Fibroblast of lung (primary cell): ENCODE data around the gene ZBTB45. TPM values are rescaled to one million over a fixed set of nuclear protein-coding genes. Genes with fewer than 3 reads are reported as not detected.

Source experiments
- DNase-seq, 2 donors: peaks; one replicate each; pipeline versions ENCODE4 v3.0.0 to v3.0.0-alpha.2; 2010; ENCODE audit warnings: low read depth in 2 of 2
- H2AFZ ChIP-seq: 2 replicates; pipeline ENCODE4 v1.5.1; 2012; ENCODE audit warnings: low read length, control low read depth, inconsistent platforms
- H3K27ac ChIP-seq: 2 replicates; pipeline ENCODE4 v1.5.1; 2011; ENCODE audit warnings: low read length, control low read depth; ENCODE audit not compliant: insufficient read depth
- H3K27me3 ChIP-seq: 2 replicates; pipeline ENCODE4 v1.5.1; 2011; ENCODE audit warnings: mild to moderate bottlenecking, low read length; ENCODE audit not compliant: control insufficient read depth, insufficient read depth
- H3K36me3 ChIP-seq: 2 replicates; pipeline ENCODE4 v1.5.1; 2011; ENCODE audit warnings: low read length; ENCODE audit not compliant: control insufficient read depth, insufficient read depth
- H3K4me1 ChIP-seq: 2 replicates; pipeline ENCODE4 v1.5.1; 2011; ENCODE audit warnings: low read length; ENCODE audit not compliant: control insufficient read depth, insufficient read depth; ENCODE audit errors: extremely low read depth
- H3K4me2 ChIP-seq: 2 replicates; pipeline ENCODE4 v1.5.1; 2011; ENCODE audit warnings: low read length, control low read depth; ENCODE audit not compliant: insufficient read depth; ENCODE audit errors: extremely low read depth
- H3K4me3 ChIP-seq, 4 experiments: fragments of 200-600 bp in 1 of 4; sonication (generic) in 1 of 4; replicated peaks in 1 of 4; 2 replicates each; pipeline ENCODE4 v1.5.1; 2011 to 2016; ENCODE audit warnings: low read length in 4 of 4, low read depth in 3 of 4, mild to moderate bottlenecking in 3 of 4, control low read depth in 2 of 4, inconsistent platforms in 1 of 4, mixed read lengths in 1 of 4; ENCODE audit not compliant: insufficient read depth in 1 of 4; ENCODE audit errors: control extremely low read depth in 1 of 4
- H3K79me2 ChIP-seq: 2 replicates; pipeline ENCODE4 v1.5.1; 2012; ENCODE audit warnings: mild to moderate bottlenecking, low read length, inconsistent platforms; ENCODE audit not compliant: control insufficient read depth, insufficient read depth
- H3K9ac ChIP-seq: 2 replicates; pipeline ENCODE4 v1.5.1; 2011; ENCODE audit warnings: mild to moderate bottlenecking, low read length, control low read depth; ENCODE audit not compliant: insufficient read depth
- H3K9me3 ChIP-seq: 2 replicates; pipeline ENCODE4 v1.5.1; 2012; ENCODE audit warnings: low read depth, low read length; ENCODE audit not compliant: control insufficient read depth, insufficient read depth
- H4K20me1 ChIP-seq: 2 replicates; pipeline ENCODE4 v1.5.1; 2011; ENCODE audit warnings: low read length; ENCODE audit not compliant: control insufficient read depth, insufficient read depth; ENCODE audit errors: extremely low read depth
- EZH2 ChIP-seq: IDR thresholded peaks from 2 replicates; pipeline ENCODE4 v1.5.1; 2012; ENCODE audit warnings: low read length, control low read depth, mild to moderate bottlenecking; ENCODE audit errors: missing control alignments
- polyA plus RNA-seq, 2 donors: library from polyadenylated mRNA; depleted of rRNA in 1 of 2; stranded (reverse) in 1 of 2; unstranded in 1 of 2; fragments of >200 nt; gene quantifications; 2 replicates each; pipeline ENCODE4 v1.2.1, GENCODE V29; 2011 to 2012; ENCODE audit warnings: missing spikeins in 1 of 2
- total RNA-seq: library from RNA; depleted of rRNA; stranded (reverse); fragments of >200 nt; gene quantifications from 2 replicates; pipeline ENCODE4 v1.2.1, GENCODE V29; 2014
- TF ChIP-seq, protein P1 (sequence below), 2 donors: IDR thresholded peaks in 1 of 2; conservative IDR thresholded peaks in 1 of 2; 1 replicate in 1 of 2; 2 replicates in 1 of 2; pipeline ENCODE4 v1.5.1; 2011 to 2012; ENCODE audit warnings: low read length in 2 of 2, control low read depth in 1 of 2, inconsistent platforms in 1 of 2, low read depth in 1 of 2, mild to moderate bottlenecking in 1 of 2

ZBTB45 gene
- total and polyA plus RNA-seq, 2 donors (not counting 1 experiment from before 2014, with no cell fraction given) = 3.1 to 5.9 TPM

DNA sequence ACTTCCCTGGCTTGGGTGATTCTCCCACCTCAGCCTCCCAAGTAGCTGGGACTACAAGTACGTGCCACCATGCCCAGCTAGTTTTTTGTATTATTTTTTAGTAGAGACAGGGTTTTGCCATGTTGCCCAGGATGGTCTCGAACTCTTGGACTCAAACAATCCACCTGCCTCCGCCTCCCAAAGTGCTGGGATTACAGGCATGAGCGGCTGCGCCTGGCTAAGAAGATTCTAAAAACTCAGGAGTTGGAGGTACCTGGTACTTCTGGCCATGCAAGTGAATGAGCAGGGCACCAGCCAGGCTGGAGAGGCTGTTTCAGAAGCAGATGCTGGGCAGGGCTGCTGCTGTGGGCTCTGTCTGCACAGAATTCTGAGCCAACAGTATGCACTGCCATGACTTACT is 47.4 kb upstream of the ZBTB45 start:
- H3K9me3 ChIP-seq = no peaks in the 10 kb centered on the region
- H2AFZ ChIP-seq = no peak overlapping the region

DNA sequence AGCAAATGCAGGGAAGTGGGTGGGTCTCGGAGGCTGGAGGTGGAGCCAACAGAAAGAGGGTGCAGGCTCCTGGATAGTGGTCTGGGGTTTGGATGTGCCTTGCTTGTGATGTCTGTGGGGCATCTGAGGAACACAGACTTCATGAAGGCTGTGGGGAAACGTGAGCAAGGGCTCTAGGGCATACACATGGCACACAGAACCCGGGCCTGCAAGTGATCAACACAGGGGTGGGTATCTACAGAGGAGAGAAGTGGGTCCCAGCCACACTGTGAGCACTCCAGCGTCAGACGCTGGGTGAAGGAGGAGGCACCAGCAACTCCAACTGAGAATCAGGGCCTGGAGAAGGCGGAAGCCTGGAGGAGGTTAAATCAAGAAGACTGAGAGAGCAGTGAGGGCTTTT is 44.2 kb upstream of the ZBTB45 start:
- no peak overlapping the region for H3K9ac ChIP-seq
- H3K4me2 ChIP-seq = no peak overlapping the region
- H3K9me3 ChIP-seq = no peaks in the 10 kb centered on the region
- H3K79me2 ChIP-seq = no peaks in the 10 kb centered on the region
- no peaks in the 10 kb centered on the region for H4K20me1 ChIP-seq
- no peak overlapping the region for H2AFZ ChIP-seq
- H3K27ac ChIP-seq = no peak overlapping the region
- DNase-seq = no peak
- H3K4me3 ChIP-seq = no peak overlapping the region
- peaks cover 4% of the 10 kb centered on the region for H3K4me1 ChIP-seq
- H3K27me3 ChIP-seq = no peaks in the 10 kb centered on the region
- H3K36me3 ChIP-seq = no peaks in the 10 kb centered on the region
- TF ChIP-seq, protein P1, sequence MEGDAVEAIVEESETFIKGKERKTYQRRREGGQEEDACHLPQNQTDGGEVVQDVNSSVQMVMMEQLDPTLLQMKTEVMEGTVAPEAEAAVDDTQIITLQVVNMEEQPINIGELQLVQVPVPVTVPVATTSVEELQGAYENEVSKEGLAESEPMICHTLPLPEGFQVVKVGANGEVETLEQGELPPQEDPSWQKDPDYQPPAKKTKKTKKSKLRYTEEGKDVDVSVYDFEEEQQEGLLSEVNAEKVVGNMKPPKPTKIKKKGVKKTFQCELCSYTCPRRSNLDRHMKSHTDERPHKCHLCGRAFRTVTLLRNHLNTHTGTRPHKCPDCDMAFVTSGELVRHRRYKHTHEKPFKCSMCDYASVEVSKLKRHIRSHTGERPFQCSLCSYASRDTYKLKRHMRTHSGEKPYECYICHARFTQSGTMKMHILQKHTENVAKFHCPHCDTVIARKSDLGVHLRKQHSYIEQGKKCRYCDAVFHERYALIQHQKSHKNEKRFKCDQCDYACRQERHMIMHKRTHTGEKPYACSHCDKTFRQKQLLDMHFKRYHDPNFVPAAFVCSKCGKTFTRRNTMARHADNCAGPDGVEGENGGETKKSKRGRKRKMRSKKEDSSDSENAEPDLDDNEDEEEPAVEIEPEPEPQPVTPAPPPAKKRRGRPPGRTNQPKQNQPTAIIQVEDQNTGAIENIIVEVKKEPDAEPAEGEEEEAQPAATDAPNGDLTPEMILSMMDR (conservative IDR thresholded peaks at IDR 0.05 in 1 of 2, IDR thresholded peaks at IDR 0.05 in 1 of 2; ENCODE audit: low read depth in 1 of 2, low read length in 2 of 2) = no peak
- TF ChIP-seq EZH2 = no peak

More for the DNA sequence above, 47.4 kb upstream of the ZBTB45 start:
- Histone ChIP-seq H3K4me1 (peaks cover 2% of the 10 kb centered on the region), H3K36me3 (peaks cover 14% of the 10 kb centered on the region), H3K4me2 (no peak overlapping the region), H3K27me3 (no peaks in the 10 kb centered on the region), H3K9ac (no peak overlapping the region), H4K20me1 (no peaks in the 10 kb centered on the region), H3K79me2 (peaks cover 2% of the 10 kb centered on the region), H3K4me3 (no peak overlapping the region), H3K27ac (no peak overlapping the region)
- DNase-seq = no peak
- TF ChIP-seq, protein P1 (conservative IDR thresholded peaks at IDR 0.05 in 1 of 2, IDR thresholded peaks at IDR 0.05 in 1 of 2; ENCODE audit: low read depth in 1 of 2, low read length in 2 of 2) = no peak
- TF ChIP-seq EZH2 = no peak

DNA sequence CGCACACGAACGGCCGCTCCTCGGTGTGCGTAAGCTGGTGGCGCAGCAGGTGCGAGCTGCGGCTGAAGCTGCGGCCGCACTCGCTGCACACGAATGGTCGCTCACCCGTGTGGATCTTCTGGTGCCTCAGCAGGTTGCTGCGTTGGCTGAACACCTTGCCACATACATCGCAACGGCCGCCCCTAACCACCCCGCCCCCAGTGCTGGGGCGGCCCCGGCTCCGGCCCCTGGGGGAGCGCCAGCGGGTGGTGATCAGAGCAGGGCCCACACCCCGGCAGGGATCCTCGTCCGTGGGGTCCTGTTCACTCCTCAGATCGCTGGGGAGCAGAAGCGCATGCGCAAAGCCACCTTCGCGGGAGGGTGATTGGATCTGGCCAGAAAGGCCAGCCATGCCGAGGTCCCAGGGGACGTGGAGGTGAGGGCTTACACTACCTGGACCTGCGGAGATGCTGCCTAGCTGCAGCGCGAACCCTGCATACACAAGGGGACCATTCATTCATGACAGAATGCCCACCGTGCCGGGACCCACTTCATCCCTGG is 43.5 kb upstream of the ZBTB45 start:
- TF ChIP-seq EZH2 = no peak
- TF ChIP-seq, protein P1 (conservative IDR thresholded peaks at IDR 0.05 in 1 of 2, IDR thresholded peaks at IDR 0.05 in 1 of 2; ENCODE audit: low read depth in 1 of 2, low read length in 2 of 2) = no peak
- no peak overlapping the region for H3K9ac ChIP-seq
- DNase-seq = no peak

More for the DNA sequence above, 43.5 kb upstream of the ZBTB45 start:
- Histone ChIP-seq H3K36me3 (no peaks in the 10 kb centered on the region), H3K4me2 (peak overlapping the region; percentile 95), H3K9me3 (no peaks in the 10 kb centered on the region), H3K79me2 (peaks cover under 1% of the 10 kb centered on the region), H3K4me1 (peaks cover 4% of the 10 kb centered on the region), H3K27ac (no peak overlapping the region), H3K27me3 (no peaks in the 10 kb centered on the region), H4K20me1 (no peaks in the 10 kb centered on the region), H3K4me3 (peak overlapping the region; percentile 12 to 38 (median 33)), H2AFZ (no peak overlapping the region)
